ELR (cell line): ENCODE results near the gene VILL.

Source experiments
- DNase-seq: peaks from one replicate; pipeline ENCODE4 v3.0.0-alpha.2; 2015; ENCODE audit warnings: low read depth

Gene VILL

DNA sequence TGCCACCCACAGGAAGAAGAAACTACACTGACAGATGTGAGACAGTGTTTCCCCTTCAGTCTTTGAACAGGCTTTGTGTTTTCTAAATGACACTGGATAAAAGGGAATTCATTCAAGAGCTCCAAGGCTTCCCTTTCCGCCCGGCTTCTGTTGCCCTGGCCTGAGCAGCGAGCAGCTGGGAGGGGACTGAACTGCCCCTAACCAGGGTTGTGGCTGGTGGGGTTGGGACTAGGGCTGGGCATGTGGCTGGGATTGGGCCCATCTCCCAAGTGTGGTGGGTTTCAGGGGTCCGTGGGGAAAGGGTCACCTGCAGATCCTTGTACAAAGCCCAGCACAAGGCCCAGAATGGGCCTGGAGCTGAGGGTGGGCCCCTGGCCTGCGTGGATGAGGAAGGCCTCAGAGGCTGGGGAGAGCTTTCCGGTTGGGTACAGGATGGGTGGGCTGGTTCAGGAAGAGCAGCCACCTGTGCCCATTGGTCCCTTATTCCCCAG is 10.4 kb downstream of the VILL start:
- DNase-seq, result no peak

DNA sequence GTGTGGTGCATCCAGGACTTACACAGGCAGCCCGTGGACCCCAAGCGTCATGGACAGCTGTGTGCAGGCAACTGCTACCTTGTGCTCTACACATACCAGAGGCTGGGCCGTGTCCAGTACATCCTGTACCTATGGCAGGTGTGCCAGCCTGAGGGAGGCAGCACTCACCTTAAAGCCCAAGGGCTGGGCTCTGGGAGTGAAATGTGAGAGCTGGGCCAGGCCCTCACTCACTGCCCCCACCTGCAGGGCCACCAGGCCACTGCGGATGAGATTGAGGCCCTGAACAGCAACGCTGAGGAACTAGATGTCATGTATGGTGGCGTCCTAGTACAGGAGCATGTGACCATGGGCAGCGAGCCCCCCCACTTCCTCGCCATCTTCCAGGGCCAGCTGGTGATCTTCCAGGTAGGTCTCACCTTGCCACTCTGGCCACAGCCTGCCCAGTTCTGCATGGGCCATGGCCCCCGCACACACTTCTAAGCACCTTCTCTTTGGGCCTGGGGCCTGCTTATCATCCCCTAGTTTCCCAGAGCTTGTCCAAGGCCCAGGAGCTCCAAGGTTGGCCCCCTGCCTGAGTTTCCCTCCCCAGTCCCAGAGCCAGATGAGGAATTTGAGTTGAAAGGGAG is 11.0 kb downstream of the VILL start:
- DNase-seq, result no peak

DNA sequence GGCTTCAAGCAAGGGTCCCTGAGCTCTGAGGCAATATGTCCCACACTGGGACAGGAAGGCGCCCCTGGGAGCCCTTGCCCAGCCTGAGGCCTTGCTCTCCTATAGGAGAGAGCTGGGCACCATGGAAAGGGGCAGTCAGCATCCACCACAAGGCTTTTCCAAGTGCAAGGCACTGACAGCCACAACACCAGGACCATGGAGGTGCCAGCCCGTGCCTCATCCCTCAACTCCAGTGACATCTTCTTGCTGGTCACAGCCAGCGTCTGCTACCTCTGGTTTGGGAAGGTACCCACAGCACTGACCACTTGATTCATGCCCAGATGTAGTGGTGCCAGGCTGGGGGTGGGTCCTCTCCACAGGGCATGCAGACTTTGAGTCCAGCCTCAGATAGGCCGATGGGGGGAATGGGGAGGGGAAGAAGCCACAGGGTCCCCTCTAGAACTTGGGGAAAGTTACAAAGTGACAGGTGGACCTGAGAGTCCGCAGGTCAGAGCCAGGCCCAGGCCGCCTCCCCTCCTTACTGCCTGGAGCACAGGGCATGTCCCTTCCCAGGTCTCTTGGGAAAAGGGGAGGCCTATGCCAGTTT is 11.8 kb downstream of the VILL start:
- no peak for DNase-seq

DNA sequence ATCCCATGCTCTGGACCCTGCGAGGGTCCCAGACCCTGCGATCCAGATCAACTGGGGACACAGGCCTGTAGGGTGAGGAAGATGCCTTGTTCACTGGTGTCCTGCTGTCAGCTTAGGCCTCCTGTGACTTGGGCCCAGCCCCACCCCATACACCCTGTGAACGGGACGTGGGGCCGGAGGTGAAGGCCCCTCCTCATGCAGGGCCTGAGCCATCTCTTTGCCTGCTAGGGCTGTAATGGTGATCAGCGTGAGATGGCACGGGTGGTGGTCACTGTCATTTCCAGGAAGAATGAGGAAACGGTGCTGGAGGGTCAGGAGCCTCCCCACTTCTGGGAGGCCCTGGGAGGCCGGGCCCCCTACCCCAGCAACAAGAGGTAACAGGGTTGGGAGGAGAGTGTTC is 12.4 kb downstream of the VILL start:
- DNase-seq, result no peak

DNA sequence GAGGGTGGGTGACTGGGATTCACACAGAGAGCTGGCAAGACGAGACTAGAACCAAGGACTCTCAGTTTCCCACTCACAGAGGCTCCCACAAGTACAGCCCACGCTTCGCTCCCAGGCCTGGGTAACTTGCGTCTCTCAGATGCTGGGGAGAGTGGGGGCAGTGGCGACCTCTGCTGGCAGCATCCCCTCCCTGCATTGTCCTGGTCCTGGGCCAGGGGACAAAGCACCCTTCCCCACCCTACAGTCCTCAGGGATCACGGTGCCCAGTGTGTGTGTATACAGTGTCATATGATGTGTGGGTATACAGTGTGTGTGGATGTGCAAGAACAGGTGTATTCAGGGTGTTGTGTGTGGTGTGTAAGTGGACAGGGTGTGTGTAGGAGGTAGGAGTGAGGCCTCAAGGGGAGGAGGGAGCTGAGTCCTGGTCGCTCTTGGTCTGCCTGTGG is 12.8 kb downstream of the VILL start:
- DNase-seq, result peak; percentile 37

DNA sequence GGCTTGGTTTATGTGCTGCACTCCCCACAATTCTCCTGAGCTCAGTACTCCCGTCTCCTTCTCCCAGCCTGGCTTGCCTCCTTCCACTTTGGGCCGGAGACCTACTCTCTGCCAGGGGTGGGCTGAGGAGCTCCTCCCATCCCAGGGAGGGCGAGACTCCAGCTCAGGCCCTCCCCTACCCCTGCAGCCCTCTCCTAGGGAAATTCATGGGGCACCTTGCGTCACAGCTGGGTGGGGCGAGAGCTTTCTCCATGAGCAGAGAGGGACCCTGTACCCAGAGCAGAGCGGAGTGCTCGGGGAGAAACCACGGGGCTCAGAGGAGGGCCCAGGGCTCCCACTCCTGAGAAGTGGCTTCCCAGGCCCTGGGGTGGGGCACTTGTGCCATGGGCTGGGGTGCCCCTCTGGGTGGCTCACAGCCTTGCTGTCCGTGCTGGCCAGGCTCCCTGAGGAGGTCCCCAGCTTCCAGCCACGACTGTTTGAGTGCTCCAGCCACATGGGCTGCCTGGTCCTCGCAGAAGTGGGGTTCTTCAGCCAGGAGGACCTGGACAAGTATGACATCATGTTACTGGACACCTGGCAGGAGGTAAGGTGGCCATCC is 13.3 kb downstream of the VILL start:
- no peak for DNase-seq

DNA sequence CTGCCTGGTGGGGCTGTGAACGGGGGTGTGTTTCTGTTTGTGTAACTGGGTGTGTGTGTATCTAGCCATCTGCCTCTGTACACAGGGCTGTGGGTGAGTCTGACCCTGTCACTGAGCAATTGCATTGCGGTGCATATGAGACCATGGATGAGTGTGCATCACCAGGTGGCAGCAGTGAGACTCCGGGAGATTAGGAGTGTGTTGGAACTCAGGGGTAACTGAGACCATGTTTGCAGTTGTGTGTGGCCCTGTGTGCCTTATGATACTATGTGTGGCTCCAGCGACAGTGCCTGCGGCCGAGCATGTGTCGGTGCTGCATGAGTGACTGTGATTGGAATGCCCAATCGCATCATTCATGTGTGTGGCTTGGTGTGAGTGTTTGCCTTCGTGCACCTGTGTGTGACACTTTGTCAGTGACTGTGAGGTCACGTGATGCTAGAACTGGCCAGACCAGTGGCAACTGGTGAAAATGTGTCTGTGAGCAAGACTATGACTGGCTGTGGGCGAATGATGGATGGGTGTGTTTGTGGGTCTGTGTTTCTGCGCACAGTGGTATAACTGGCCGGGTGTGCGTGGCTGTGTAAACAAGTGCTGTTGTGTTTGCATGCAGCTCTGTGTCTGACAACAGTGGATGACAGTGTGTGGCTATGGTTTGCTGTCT is 14.0 kb downstream of the VILL start:
- DNase-seq, result peak; percentile 73

DNA sequence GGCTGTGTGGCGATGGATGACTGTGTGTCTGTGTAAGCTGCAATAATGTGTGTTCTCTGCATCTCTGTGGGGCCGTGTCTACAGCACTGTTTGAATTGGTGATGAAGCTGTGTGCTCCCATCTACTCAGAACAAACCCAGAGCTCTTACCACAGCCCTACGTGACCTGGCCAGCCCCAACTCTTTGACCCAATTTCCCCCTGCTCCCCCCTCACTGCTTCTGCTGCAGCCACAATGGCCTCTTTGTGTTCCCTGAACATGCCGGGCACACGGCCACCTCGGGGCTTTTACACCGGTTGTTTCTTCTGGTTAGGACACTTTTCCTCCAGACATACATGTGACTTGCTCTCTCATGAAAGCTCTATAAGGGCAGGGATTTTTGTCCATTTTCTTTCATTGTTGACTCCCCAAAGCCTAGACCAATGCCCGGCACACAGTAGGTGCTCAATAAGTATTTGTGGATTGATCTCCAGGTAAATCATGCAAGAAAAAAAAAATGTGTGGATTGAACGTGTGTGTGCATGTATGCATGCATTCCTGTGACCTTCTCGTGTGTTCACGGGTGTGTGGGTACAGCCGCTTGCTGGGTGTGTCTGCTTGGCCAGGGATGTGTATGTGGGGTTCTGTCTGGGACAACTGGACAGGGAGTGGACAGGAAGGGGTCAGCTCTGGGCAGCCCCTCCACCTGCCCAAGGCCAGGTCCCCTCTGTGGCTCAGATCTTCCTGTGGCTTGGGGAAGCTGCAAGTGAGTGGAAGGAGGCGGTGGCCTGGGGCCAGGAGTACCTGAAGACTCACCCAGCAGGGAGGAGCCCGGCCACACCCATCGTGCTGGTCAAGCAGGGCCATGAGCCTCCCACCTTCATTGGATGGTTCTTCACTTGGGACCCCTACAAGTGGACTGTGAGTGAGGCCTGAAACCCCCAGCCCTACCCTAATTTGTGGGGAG is 14.8 kb downstream of the VILL start:
- no peak for DNase-seq

DNA sequence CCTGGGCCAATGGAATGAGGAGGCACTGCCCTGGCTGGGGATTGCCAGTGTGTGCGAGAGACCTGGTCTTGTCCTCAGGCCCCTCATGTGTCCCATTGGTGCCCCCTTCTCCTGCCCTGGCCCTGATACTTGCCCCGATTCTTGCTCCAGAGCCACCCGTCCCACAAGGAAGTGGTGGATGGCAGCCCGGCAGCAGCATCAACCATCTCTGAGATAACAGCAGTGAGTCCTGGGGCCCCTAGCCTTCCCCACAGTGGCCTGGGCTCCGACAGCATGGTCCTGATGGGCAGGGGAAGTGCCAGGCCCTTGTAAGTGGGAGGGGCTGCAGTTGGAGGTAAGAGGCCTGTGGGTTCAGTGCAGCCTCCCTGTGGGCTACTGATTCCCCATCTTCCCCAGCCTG is 15.4 kb downstream of the VILL start:
- no peak for DNase-seq

DNA sequence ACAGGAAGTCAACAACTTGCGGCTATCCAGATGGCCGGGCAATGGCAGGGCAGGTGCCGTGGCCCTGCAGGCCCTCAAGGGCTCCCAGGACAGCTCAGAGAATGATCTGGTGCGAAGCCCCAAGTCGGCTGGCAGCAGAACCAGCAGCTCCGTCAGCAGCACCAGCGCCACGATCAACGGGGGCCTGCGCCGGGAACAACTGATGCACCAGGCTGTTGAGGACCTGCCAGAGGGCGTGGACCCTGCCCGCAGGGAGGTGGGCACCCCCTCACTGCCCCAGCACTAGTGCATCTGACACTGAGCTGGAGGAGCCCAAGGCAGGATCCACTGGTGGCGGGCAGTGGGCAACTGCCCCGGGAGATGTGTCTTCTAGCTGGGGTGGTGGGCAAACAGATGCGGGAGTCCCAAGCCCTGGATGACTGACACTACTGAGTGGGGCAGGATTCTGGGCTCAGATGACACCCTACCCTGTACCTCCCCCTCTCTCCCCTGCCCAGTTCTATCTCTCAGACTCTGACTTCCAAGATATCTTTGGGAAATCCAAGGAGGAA is 15.9 kb downstream of the VILL start:
- no peak for DNase-seq

DNA sequence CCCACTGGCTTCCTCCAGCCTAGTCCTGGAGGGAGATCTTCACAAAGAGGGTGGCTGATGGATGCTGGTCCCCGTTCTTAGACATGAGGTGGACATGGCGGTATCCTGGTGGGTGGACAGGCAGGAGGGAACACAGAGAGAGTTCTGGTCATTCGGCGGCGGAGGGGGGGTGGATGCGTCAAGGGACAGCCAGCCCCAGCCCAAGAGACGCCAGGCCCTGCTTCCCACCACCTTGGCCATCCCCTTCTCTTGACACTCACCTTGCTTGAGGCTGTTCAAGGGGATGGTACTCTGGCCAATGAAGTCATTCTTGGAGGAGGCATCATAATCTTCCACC is 17.1 kb downstream of the VILL start:
- no peak for DNase-seq

DNA sequence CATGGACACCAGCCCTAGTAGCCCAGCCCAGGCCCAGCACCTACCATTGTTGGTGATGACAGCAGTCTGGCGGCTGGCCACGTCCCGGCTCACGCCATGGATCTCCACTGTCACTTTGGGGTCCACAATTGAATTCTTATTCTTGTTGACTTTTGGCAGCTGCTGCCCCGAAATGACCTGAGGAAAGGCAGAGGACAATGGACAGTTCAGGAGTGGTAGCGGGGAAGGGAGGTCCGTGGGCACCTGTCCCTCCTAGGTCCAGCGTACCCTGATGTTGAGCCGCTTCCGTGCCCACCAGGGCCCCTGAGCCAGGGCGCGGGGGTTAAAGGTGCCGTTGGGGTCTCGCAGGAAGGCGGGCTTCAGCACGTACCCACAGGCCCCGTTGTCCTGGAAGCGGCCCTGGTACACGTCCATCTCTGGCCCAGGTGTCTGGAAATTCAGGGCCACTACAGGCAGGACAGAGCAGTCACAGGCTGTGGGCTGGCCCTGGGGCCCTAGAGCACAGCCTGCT is 17.7 kb downstream of the VILL start:
- no peak for DNase-seq

DNA sequence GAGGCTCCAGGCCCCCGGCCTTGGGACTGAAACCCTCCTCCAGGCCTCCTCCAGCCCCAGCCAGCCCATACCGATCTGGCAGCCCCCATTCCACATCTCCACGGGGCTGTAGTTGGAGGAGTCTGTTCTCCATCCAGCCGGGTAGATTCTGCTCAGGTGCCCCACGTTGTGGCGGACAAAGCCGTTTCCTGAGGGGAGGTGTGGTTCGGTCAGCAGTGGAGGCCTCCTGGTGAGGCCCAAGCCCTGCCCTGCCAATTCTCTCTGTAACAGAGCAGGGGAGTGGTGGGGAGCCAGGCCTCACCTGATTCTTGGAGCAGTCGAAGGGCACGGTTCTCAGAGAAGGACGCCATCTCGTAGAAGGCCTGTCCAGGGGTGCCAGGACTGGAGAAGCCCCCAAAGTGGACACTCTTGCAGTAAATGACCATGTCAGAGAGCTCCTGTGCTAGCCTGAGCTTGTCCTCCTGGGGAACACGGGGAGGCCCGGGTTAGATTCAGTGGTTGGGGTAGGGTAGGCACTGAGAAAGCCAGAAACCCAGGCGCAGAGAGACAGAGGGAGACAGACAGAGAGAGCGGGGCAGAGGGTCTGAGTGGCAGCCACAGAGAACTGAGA is 18.5 kb downstream of the VILL start:
- no peak for DNase-seq

DNA sequence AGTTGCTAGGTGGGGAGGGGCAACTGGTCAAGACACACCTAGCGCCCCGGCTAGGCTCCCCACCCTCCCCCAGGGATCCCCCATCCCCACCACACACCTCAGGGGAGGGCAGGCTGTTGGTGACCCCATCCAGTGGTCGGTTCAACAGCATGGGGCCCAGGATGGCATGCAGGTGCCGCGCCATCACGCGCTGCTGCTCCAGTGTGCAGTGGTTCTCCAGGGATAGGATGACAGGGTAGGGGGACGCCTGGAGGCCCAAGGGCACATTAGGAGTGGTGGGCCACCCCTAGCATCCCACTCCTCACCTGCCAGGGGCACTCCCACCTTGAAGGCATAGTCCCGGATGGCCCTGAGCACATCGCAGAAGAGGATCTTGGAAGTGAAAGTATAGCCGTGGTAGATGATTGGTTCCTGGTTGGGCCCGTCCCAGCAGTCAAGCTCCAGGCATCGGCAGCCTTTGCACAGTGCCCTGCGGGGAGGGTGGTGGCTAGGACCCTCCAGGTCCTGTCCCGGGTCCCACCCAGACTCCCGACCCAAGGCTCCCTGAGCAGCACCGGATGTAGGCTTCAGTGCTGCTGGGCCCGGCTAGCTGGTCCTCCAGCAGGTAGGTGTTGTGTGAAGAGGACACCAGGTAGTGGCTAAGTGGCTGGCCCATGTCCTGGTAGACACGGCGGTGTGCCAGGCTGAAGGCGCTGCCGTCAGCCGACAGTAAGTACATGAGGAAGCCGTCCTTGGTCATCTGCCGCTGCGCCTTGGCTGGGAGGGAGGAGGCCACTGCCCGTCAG is 19.4 kb downstream of the VILL start:
- no peak for DNase-seq

DNA sequence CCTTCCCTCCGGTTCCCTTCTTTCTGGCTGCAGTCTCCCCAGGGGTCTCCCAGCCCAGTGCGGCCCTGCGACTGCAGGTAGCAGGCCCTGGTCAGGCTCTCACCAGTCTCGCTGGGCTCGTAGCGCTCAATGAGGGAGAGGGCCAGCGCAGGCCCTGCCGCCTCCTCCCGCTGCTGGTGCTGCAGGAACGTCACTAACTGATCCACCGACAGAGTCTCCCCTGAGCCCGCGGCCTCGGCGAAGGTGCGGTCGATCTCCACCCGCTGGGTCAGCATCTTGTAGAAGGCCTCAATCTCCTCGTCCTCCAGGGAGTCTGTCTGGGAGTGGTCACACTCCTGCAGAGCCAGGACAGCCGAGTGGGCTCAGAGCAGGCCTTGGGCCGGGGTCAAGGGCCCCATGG is 20.5 kb downstream of the VILL start:
- no peak for DNase-seq

DNA sequence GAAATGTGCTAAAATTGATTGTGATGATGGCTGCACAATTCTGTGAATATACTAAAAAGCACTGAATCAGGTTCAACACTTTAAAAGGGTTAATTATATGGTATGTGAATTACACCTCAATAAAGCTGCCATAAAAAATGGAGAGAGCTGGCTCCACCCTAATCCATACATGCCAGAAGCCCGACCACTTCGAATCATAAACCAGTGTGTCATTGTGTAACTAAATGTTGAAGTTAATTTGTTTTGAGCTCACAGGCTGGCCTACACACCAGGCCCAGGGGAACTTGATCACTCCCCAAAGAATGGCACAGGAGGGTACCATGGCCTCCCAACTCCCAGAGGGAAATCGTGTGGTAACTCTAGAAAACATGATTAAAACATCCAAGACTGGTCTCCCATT is 24.9 kb downstream of the VILL start:
- no peak for DNase-seq

DNA sequence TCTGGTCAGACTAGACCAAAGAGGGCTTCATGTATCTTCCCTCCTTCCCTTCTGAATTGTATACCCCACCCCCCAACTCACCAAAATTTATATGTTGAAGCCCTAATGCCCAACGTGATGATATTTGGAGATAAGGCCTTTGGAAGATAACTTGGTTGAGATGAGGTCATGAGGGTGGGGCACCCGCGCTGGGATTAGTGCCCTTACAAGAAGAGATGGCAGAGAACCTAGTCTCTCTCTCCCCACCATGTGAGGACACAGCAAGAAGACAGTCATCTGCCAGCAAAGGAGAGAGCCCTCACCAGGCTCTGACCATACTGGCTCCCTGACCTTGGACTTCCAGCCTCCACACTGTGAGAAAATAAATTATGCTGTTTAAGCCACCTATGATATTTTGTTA is 25.4 kb downstream of the VILL start:
- no peak for DNase-seq

DNA sequence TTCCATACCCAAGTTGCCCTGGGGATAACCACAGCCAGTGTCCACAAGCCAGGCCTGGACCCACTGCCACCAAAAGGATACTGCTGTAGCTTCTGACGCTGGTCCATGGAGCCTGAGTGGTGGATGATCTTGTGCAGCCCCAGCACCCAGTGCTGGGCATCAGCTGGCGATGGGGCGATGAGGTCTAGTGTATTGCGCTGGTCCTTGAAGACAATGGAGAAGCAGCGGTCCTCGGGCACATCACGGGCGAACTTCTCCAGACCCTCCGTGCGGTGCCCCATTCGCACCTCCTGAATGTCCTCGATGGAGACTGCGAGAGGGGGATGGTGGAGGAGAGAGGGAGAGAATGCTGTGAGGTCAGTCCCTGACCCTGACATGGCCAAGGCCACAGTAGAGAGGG is 25.8 kb downstream of the VILL start:
- no peak for DNase-seq

DNA sequence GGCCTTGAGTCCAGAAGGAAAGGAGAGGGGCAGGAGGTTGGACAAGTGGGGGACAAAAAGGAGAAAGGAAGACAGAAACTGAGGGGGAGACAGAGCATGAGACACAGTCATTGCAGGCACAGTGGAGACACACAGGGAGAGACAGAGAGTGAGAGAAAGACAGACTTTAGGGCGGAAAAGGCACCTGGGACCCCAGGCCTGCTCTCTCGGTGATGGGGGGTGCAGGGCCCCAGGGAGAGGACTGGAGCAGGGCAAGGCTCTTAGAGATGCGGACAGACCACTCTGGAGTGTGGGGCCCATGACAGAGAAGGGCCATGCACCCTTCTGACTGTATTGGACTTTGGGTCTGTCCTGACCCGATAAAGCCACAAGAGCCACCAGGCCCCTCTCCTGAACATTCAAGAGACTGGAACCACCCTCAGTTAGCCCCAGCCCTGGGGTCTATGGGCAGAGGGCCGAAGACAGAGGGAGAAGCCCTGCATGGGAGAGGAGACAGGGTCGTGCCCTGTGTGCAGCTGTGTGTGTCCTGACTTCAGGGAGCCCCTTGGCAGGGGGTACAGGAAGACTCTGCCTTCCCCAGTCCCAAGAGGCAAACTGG is 26.4 kb downstream of the VILL start:
- DNase-seq, result no peak
